Fibroblast of villous mesenchyme (primary cell): ENCODE data around the gene SULT1C2. TPM values are rescaled to one million over a fixed set of nuclear protein-coding genes. Genes with fewer than 3 reads are reported as not detected.
"Not testable (repeated sequence)": the region's sequence is repeated elsewhere in the genome, so short reads cannot be mapped to it uniquely, and the experiment has no call there.

Experiments
- DNase-seq: peaks from one replicate; pipeline ENCODE4 v3.0.0-alpha.2; 2010; ENCODE audit warnings: low read depth
- H3K4me3 ChIP-seq: 2 replicates; pipeline ENCODE4 v1.5.1; 2011; ENCODE audit warnings: low read depth, mild to moderate bottlenecking, low read length
- total RNA-seq: library from RNA; depleted of rRNA; stranded (reverse); fragments of >200 nt; gene quantifications from 2 replicates; pipeline ENCODE4 v1.2.3, GENCODE V29; 2012
- TF ChIP-seq, protein P1 (sequence below): IDR thresholded peaks from 2 replicates; pipeline ENCODE4 v1.5.1; 2012; ENCODE audit warnings: low read depth, mild to moderate bottlenecking, low read length; ENCODE audit not compliant: insufficient read depth

The SULT1C2 gene
- total RNA-seq, 1 donor = not detected

GRCh38 chr2:108347786-108348185 lies 59.1 kb downstream of the SULT1C2 start:
- DNase-seq = no peak
- H3K4me3 ChIP-seq = no peak overlapping the region
- TF ChIP-seq, protein P1, sequence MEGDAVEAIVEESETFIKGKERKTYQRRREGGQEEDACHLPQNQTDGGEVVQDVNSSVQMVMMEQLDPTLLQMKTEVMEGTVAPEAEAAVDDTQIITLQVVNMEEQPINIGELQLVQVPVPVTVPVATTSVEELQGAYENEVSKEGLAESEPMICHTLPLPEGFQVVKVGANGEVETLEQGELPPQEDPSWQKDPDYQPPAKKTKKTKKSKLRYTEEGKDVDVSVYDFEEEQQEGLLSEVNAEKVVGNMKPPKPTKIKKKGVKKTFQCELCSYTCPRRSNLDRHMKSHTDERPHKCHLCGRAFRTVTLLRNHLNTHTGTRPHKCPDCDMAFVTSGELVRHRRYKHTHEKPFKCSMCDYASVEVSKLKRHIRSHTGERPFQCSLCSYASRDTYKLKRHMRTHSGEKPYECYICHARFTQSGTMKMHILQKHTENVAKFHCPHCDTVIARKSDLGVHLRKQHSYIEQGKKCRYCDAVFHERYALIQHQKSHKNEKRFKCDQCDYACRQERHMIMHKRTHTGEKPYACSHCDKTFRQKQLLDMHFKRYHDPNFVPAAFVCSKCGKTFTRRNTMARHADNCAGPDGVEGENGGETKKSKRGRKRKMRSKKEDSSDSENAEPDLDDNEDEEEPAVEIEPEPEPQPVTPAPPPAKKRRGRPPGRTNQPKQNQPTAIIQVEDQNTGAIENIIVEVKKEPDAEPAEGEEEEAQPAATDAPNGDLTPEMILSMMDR = no peak

- TF ChIP-seq, protein P1 = no peak
- H3K4me3 ChIP-seq = no peak overlapping the region
- peak; percentile 14 for DNase-seq
Observed at GRCh38 chr2:108348816-108349570, 60.3 kb downstream of the SULT1C2 start.

GRCh38 chr2:108349571-108349928 lies 60.9 kb downstream of the SULT1C2 start:
- TF ChIP-seq, protein P1 = no peak
- no peak for DNase-seq
- H3K4me3 ChIP-seq = no peak overlapping the region

DNA sequence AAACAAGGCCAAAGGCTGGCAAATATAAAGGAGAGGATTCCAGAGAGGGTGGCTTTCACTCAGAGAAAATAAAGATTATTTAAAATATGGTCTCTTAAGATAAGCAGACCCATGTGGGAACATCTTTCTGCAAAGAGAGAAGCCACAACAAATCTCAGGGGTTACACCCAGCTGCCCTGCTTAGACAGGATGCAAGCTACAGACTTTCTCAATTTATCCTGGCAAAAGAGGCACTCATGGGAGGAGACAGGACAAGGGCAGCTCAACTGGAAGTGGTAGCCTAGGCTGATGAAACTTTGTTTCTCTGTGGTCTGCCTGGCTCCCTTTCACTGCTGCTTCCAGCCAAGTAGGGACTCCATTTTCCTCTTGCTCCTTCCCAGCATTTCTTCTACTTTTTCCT lies 63.2 kb downstream of the SULT1C2 start:
- TF ChIP-seq, protein P1 = no peak
- DNase-seq = peak; percentile 36

GRCh38 chr2:108354136-108354535 lies 65.4 kb downstream of the SULT1C2 start:
- H3K4me3 ChIP-seq = no peak overlapping the region
- DNase-seq = peak; percentile 78
- TF ChIP-seq, protein P1 = no peak

More for the DNA sequence above, 63.2 kb downstream of the SULT1C2 start:
- H3K4me3 ChIP-seq = no peak overlapping the region

- no peak for DNase-seq
- TF ChIP-seq, protein P1 = no peak
- H3K4me3 ChIP-seq = no peak overlapping the region
Observed at GRCh38 chr2:108355906-108356734, 67.4 kb downstream of the SULT1C2 start.

DNA sequence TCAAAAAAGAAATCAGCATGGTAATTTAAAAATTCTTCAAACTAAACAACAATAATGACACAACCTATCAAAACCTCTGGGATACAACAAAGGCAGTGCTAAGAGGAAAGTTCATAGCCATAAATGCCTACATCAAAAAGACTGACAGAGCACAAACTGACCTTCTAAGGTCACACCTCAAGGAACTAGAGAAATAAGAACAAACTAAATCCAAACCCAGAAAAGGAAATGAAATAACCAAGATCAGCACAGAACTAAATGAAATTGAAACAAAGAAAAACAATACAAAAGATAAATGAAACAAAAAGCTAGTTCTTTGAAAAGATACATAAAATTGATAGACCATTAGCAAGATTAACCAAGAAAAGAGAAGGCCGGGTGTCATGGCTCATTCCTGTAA lies 70.6 kb downstream of the SULT1C2 start:
- DNase-seq, H3K4me3 ChIP-seq: not testable (repeated sequence)
